ENCODE data around the gene APMAP.
"Not testable (repeated sequence)": the region's sequence is repeated elsewhere in the genome, so short reads cannot be mapped to it uniquely, and the experiment has no call there.

The APMAP gene

DNA sequence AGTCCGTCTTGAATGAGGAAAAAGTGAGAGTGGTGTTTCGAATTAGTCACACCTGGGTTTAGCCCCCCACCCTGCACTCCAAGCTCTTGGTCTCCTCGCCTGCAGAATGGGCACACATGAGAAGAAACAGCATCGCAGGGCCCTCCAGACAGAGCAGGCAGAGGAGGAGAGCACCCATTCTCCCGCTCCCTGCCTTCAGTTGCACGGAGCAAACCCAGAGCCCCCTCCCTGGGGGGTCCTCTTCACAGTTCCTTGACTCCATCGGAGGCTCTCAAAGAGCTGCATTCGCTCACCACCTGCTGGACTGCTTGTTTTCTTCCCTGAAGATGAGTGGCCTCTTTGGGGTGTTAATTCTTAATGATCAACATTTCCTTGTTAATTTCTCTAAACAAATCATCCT, 38.4 kb downstream of the APMAP start:
- no peak for DNase-seq (ENCODE audit: low read depth in 1 of 2, low spot score in 1 of 2)

DNA sequence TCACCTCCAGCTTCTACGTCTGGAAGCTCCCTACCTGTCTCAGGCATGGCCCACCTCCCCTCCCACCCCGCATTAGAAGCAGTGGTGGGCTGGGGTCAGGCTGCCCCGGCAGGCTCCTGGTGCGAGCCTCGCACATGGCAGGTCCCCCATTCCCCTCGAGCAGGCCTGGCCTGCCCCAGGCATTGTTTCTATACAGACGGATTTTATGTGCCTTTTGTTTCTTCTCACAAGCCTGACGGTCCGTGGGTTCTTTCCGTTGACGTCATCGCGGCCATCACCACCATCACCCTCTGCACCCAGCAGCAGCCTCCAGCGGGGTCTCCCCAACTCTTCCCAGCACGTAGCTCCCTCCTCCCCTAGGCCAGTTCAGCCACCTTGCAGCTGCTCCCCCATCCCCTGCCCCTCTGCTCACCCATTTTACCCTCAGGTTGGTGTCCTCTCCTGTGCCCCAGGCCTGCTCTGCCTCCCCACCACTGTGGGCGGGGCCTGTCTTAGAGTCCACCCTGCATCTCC, 38.9 kb downstream of the APMAP start:
- no peak for DNase-seq (ENCODE audit: low read depth in 1 of 2, low spot score in 1 of 2)

DNA sequence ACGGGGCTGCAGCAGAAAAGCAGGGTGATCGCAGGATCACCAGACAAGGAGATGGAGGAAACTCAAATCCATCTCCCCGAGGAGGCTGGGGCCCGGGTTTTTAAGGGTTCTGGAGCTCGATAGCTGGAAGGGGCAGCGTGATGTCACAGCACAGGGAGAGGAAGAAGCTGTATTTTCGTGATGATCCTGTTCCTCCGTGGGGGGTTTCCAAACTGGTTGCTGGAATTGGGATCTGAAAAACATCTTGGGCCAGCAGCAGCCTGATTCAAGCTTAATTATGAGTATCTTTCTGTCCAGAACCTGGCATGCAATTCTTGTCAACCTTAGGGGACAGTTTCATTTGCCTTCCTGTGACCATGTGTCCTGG, 39.4 kb downstream of the APMAP start:
- DNase-seq (ENCODE audit: low read depth in 1 of 2, low spot score in 1 of 2), result no peak

DNA sequence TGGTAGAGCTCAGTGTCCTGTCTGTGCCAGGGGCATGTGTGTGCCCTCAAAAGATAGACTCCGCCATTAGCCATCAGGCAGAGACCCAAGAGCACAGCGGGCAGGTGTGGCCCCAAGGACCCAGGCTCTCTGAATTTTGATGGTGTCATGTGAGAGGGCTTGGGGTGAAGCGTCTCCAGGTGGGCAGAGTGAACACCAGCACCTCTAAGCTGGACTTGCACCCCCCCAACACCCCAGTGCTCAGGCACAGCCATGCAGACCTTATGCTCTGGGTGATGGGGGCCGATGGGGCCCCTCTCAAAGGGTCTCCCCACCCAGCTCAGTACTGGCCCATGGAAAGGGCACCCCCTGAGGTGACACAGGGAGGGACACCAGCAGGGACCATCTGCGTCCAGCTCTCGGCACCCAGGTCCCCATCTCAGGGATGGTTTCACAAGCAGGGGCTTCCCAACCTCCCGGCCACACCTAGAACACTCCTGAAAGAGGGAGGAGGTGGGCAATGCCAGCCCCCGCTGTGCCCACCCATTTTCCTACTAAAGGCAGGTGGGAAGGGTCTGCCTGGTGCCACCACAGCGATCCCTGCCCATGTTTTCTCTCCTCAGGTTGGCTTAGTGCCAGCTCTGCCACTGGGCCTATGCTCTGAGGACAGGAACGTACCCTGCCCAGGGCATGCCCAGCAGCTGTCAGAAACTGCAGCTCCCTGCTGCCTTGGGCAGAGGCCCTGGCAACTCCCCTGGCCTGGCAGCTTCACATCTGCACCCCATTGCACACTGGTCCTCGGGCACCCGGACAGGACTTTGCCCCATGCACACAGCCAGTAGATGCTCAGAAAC, 40.0 kb downstream of the APMAP start:
- DNase-seq (ENCODE audit: low read depth in 1 of 2, low spot score in 1 of 2), result no peak

DNA sequence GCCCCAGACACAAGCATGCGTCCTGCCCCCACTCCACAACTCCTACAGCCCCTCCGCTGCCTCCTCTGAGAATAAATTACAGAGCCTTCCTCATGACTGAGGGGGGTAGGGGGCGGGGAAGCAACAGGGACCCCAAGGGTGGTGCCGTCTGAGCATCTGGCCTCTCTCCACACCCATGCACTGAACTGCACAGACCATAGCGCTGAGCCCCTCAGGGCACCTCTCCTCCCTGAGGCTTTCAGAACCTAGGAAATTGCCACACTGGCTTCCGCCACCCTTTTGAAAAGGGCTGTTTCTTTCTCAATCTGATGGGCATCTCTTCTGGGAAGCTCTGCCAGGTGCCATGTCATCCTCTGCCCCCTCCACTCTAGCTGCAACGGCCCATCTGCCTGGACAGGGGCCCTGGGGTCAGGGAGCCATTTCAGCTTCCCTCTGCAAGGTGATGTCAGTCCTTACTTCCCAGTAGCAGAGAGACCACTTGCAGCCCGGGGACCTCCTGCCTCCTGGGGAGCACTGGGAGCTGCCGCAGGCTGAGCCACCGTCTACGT, 40.9 kb downstream of the APMAP start:
- DNase-seq (ENCODE audit: low read depth in 1 of 2, low spot score in 1 of 2), result no peak

DNA sequence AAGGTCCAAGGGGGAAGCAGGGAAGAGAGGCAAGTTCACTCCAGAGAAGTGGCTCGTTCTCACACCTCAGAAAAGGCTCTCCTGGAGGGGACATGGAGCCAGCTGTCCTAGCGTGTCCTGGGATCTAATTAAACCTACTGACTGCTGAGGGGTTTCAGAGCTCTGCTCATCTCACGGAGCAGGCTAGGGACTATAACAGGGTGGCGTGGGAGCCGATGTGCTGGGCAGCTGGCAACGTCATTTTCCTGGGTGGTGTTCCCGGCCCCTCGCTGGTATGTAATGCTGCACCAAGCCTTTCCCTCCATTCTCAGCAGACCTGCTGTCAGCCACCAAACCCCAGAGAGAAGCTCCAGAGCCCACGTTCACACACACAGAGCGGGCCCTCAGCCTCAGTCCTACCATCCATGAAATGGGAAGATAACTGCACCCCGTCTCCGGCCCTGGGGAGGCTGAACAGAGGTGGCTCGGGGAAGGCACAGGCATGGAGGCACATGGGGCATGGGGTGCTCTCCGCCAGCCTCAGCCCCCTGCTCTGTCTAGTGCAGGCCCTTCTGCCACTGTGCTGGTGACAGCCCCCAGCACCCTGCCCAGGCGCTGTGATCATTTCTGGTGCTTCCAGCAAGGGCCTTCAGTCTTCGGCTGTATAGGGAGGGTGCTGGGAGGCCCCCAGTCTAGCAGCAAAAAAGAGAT, 41.6 kb downstream of the APMAP start:
- DNase-seq (ENCODE audit: low read depth in 1 of 2, low spot score in 1 of 2), result no peak

DNA sequence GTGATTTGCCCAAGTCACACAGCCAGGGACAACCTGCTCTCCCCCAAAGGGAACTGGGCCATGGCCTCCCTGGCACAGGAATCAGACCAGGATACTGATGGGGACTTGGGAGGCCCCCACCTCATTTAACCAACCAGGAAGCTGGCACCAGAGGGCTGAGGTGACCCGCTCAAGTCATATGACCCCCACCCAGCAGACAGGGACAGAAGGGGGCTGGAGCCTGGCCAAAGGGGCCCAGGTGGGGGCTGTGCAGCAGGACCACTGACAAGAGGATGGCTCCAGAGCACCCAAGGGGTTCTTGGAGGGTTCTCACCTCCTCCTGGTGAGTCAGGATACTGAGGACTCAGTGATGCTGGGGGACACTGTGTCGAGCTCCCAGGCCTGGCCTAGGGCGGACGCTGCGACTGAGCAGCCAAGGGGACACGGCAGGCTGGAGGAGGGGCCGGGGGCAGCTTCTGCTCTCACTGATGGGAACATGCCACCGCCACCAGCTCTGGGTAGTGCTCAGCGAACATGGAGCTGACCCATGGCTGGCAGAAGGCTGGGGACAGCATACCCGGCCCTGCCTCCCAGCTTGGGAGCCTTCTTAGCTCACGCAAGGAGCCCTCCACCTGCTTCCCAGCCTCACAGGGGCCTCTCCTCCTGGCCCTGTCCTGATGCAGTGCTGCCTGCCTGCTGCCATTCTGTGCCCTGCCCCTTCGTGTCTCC, 42.3 kb downstream of the APMAP start:
- DNase-seq (ENCODE audit: low read depth in 1 of 2, low spot score in 1 of 2), result no peak

DNA sequence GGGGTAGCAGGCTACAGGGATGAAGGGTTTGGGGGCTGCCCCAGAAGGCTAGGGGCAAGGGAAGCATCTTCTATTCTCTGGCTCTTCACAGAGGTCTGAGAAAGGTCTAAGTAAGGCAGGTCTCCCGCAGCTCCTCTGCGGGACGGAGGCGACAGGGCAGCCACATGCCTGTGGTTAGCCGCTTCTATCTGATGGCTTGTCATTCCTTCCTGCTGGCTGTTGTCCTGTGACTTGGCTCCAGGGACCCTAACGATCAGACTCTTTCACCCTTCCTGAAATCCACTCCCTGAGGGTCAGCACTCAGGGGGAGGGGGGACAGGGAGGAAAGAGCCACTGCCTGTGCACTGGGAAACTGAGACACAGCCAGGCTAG, 42.8 kb downstream of the APMAP start:
- no peak for DNase-seq (ENCODE audit: low read depth in 1 of 2, low spot score in 1 of 2)

DNA sequence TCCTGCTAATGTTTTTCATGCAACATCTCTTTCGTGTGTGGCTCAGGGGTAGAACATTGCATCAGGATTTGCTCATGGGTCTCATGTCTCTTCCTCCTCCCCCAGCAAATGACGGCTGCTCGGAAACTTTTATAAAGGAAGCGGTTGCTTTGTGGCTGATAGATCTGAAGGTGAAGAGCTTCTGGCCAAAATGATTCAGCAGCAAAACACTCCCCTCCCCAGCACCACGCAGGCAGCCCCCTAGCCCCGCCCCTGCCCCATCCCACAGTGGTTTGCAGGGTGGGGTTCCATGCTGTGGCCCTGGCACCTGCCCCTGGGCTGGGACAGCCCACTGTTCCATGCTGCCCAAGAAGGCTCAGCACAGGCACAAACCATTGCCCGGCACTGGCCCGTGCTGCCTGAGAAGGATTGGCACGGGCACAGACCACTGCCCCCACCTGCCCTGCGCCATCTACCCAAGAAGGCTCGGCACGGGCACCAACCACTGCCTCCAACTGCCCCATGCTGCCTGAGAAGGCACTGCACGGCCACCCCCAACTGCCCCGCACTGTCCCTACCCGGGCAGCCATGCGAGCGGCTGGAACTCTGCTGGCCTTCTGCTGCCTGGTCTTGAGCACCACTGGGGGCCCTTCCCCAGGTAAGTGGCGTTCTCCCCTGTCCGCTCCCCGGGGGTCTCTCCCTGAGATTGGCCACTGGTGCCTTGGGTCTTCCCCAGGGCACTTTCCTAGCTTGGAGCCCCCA, 43.4 kb downstream of the APMAP start, which contains the start of gene CST7:
Gene CST7, plus strand, starts transcription at position 331 of the 741 bp plus-strand sequence. Its CDS starts 237 bp downstream, at position 568.
- DNase-seq (ENCODE audit: low read depth in 1 of 2, low spot score in 1 of 2), result peak; percentile 62 to 74

DNA sequence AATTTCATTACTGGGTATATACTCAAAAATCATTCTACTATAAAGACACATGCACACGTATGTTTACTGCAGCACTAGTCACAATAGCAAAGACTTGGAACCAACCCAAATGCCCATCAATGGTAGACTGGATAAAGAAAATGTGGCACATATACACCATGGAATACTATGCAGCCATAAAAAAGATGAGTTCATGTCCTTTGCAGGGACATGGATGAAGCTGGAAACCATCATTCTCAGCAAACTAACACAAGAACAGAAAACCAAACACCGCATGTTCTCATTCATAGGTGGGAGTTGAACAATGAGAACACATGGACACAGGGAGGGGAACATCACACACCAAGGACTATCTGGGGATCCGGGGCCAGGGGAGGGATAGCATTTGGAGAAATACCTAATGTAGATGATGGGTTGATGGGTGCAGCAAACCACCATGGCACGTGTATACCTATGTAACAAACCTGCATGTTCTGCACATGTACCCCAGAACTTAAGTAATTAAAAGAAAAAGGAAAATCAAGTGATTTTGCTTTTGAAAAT, 44.1 kb downstream of the APMAP start:
- DNase-seq (ENCODE audit: low read depth in 1 of 2, low spot score in 1 of 2), result not testable (repeated sequence)

DNA sequence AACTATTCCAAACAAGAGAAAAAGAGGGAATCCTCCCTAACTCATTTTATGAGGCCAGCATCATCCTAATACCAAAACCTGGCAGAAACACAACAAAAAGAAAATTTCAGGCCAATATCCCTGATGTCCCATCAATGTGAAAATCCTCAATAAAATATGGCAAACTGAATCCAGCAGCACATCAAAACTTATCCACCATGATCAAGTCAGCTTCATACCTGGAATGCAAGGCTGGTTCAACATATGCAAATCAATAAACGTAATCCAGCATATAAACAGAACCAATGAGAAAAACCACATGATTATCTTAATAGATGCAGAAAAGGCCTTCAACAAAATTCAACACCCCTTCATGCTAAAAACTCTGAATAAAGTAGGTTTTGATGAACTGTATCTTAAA, 46.2 kb downstream of the APMAP start:
- not testable (repeated sequence) for DNase-seq (ENCODE audit: low read depth in 1 of 2, low spot score in 1 of 2)

DNA sequence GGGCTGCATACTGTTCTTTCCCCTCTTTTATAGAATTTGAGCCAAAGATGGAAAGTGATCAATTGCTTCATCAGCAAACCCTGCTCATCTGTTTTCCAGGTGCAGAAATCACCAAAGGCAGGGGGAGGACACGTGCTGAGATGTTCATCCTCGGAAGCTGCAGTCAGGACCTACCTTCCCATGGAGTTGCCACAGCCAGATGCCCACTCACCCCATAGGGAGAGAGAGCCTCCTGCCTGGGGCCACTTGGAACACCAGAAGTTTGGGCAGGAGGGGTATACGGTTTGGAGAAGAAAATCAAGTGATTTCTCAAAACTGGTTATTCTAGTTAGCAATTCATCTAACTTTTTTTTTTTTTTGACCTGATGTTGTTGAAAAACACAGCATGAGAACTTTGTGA, 48.8 kb downstream of the APMAP start:
- no peak for DNase-seq (ENCODE audit: low read depth in 1 of 2, low spot score in 1 of 2)

DNA sequence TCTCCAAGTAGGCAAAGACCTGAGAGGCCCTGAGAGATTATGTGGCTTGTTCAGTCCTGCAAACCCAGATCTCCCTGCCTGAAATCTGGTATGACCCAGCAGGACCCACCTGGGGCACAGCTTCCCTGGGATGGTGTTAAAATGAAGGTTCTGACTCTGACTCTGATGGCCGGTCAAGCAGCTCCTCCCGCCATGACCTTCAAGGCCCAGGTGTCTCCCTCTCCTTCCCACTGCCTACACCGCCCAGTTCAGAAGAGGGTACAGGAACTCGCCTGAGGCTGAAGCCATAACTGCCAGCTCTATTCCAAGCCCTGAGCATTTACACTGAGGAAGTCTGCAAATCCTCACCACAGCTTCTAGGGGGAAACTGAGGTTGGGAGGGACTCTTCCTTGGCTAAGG, 49.4 kb downstream of the APMAP start:
- DNase-seq (ENCODE audit: low read depth in 1 of 2, low spot score in 1 of 2), result no peak

DNA sequence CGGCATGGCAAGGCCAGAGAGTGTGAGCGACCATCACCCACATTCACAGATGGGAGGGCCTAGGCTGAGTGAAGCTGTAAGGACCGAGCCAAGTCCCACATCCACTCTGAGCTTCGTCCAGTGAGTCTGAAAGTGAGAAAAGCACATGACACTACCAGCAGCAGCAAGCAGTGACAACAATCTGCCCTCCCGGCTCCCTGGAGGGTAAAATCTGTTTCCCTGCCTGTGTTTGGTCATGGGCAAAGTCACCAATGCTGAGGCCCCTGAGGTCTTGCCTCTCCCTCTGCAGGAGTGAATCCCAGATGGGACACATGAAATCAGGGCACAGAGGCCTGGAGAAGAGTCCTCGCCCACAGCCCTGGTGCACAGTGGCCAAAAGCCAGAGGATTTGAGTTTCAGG, 49.9 kb downstream of the APMAP start:
- no peak for DNase-seq (ENCODE audit: low read depth in 1 of 2, low spot score in 1 of 2)

DNA sequence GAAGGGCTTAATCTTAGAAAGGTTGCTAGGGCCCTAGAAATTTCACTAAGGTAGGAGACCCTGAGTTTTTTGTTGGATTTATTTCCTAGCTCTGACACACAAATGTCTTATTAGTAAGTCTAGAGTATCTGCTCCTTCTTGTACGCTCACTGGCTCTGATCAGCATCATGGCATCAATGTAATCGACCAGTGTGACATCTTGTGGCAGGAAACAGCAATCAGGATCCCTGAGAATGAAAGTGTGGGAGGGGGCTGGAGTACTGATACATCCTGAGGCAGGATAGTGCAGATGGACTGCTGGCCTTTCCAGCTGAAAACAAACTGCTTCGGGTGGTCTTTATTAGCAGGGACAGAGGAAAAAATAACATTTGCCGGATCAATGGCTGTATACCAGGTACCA, 53.5 kb downstream of the APMAP start:
- no peak for DNase-seq (ENCODE audit: low read depth in 1 of 2, low spot score in 1 of 2)

DNA sequence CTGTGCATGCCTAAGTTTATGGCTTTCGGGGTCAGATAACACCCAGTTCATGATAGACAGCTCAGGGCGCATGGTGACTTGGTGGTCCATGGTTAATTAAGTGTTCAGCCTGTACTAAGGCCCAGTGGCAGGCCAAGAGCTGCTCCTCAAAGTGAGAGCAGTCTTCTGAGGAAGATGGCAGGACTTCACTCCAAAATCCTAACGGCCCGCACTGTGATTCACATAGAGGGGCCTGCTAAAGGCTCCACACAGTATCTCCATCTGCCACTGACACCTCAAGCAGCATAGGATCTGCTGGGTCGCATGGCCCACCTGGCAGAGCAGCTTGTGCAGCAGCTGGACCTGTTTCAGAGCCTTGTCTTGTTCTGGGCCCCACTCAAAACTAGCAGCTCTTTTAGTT, 54.1 kb downstream of the APMAP start:
- no peak for DNase-seq (ENCODE audit: low read depth in 1 of 2, low spot score in 1 of 2)

DNA sequence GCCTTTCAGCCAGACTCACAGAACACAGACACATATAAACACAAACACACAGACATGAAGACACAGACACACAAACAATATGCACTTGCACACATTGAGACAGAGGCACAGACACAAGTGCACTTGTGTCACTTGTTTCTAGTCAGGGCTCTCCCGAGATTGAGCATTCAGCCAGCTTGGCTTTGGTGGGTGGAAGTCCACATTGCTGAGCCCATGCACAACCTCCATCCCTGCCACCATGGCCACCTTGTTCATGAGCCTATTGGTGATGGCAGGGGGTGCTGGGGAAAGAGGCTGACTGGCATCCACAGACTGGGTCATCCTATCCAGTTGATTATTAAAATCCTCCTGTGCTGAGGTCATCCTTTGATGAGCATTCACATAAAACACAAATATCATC, 55.0 kb downstream of the APMAP start:
- DNase-seq (ENCODE audit: low read depth in 1 of 2, low spot score in 1 of 2), result no peak

DNA sequence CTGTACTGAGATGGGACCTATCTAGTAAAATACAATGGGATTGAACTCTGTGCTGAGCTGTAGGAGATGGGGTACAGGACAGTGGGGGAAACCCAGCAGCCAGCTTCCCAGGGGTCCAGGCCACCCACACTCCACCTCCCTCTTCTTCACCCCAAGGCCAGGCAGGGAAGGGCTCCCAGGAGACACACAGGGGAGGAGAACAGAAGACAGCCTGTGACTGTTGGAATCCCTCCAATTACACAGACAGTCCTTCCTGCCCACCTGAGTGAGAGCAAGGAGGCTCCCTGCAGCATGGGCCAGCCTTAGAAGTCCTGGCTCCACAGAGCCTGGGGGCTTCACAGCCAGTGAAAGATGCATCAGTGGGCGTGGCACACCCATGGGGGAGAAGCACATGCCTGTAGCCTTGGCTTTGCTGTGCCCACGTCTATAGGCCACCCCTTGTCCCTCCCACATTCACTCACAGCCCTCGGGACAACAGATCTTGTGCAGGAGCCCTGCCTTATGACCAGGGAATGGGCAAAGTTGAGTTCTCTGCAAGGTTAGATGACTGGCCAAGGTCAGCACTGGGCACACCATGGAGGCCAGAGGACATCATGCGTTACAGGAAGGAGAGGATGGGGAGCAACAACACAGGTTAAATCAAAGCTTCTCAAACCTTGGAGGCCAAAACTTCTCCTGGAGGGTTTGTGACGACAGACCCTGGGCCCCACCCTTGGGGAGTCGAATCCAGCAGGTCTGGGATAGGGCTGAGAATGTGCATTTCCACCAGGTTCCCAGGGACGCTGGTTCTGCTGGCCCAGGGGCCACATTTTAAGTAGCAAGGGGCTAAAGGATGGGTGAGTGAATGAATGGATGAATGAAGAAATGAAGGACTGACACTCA, 55.8 kb downstream of the APMAP start:
- DNase-seq (ENCODE audit: low read depth in 1 of 2, low spot score in 1 of 2), result no peak

DNA sequence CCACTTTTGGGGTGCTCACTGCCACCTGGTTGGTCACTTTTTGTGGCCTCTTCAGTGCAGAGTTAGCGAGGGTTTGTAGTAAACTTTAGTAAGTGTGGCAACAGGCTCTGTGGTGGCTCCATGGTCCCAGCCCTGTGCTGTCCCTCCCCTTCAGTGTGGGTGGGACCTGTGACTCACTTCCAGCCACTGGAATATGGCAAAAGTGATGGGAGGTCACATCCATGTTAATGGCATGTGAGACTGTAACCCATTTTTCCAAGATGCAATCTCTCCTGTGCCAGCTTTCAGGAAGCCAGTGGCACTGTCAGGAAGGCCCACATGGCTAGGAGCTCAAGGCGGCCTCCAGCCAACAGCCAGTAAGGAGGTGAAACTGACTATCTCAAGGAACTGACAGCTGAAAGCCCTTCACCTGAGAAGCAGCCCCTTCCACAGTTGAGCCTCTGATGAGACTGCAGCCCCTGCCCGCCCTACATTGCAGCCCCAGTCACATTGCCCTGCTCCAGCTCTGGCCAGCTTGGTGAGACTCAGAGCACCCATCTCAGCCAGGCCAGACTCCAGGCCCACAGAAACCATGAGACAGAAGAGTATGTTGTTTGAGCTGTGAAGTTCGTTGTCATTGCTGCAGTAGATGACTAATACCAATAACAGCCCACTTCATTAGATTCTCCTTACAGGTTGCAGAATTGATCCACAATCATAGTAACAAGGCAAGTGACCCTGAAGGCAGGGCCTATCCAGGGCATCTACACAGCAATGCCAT, 56.6 kb downstream of the APMAP start:
- DNase-seq (ENCODE audit: low read depth in 1 of 2, low spot score in 1 of 2), result no peak

All from activated T-helper 1 cell treated with anti-CD3 and anti-CD28 coated beads, Interleukin-2, amount 50 U/mL, for 16 hours (primary cell).